GM19025 (cell line): ENCODE data around the gene ZNF521.

Experiments used
- ATAC-seq: cut with Tn5 transposase; IDR thresholded peaks from one replicate; pipeline ENCODE4 v1.9.1; 2021; ENCODE audit warnings: mild to moderate bottlenecking, low read depth, moderate library complexity; ENCODE audit not compliant: unreplicated experiment

ZNF521 gene

DNA sequence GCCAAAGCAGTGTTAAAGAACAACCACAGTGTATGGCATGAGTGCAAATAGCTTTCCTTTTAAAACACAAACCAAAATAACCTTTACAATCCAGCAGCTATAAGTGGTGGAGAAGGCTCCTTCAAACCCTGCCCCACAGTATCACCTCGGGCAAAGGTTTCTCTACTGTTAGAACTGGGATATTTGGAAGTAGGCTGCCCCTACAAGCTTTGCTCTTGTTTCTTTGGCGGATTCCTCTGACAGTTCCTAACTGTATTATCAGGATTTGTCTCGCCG is 214.8 kb downstream of the ZNF521 start:
- no peak for ATAC-seq

- no peak for ATAC-seq
Measured at GRCh38 chr18:25136416-25137196, 215.4 kb downstream of the ZNF521 start.

DNA sequence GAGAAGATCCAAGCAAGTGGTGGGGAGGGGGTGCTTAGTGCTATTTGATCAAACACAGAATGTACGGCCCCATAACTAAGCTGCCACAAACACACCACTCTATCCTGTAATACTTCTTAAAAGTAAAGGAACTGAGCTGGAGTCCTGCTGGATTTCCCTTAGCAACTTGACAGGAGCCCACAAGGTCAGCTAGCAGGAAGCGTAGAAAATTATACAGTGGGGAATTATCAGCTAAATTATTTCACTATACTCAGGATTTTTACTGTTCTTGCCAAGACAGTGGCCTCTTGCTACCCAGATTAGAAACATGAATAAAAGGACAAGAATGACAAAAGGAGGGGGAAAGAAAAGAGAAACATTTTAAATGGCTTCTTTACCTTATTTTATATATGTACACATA is 217.1 kb downstream of the ZNF521 start:
- ATAC-seq, result no peak

DNA sequence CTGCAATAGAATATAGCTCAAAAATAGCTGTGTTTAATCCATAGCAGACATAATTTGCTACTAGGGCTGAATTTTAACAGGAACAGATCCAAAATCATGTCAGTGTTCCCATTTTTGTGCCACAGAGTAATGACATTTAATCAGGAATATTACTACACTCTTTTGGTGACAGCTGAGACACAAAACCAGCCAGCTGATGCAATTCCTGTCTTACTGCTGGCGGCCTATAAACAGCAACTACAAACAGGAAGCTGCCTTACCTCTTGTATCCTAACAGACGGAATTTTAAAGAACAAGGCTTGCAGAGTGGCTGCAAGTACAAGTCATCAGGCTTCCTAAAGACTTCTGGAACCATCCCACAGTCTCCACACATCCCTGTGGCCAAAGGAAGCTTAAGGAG is 218.1 kb downstream of the ZNF521 start:
- no peak for ATAC-seq

GRCh38 chr18:25132786-25133496 is 219.0 kb downstream of the ZNF521 start:
- no peak for ATAC-seq

- ATAC-seq, result no peak
Measured at GRCh38 chr18:25126751-25127150, 225.2 kb downstream of the ZNF521 start.

DNA sequence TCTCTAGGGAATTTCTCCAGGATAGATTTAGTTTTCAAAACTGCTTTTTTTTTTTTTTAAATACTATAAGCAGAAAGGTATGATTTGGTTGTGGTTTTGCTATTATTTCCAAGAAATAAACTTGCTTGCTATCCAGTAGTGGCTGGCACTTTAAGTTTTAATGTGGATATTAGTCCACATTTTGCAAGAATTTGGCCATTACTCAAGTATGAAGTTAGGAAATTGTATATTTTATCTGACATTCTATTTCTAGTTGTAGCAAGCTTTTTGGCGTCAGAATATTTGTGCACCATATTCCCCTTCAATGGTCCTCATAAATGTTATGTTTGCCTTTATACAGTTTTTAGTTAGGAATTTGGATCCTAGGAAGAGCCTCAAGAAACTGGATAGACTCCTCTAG is 226.3 kb downstream of the ZNF521 start:
- ATAC-seq, result no peak

DNA sequence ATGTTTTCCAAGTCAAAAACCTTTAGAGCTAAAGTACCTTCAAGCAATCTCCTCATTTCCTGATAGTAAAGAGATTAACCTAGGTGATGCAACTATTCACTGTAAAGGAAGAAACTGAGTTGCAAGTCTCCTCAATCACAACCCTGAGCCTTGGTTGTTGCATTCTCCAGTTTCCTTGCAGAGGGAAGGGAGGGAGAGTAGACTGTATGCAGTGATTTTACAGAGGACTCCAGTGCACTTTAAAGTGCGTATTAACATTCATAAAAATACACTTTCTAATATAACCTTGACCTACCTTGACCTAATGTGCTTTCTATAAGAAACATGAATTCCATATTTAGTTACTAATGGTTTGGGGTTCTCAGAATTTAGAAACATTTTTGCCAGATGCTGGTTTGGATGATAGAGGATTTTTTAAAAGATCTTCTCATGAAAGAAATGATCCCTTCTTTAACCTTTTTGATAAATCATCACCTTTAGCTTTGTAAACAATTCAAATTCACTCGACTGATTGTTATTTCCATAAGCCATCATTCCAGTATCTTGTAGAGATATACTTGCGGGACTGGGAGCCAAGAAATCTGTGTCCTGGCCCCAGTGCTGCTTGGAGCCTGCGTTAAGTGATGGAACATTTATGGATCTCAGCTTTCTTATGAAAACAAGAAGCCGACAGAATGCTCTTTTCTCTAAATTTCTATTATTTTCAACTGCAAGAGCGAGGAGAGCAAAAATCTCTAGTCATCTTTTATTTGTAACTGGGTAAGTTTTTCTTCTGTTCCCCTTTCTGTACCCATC is 228.3 kb downstream of the ZNF521 start:
- no peak for ATAC-seq

- ATAC-seq, result no peak
Measured at GRCh38 chr18:25121442-25121841, 230.5 kb downstream of the ZNF521 start.

DNA sequence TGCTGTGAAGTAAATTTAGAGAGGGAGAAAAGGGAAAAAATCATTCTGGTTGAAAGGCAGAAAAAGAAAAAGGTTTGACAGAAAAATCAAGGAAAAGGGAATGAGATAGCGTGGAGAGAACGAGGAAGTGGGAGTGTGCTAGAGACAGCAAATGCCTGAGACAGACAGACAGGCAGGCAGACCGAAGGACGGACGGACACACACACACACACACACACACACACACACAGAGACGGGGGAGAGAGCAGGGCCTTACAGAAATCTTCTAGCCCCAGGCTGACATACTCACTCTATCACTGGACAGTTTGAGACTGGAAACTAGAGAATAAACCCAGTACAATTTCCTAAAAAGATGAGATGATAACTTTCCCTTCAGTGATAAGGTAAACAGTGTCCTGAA is 238.4 kb downstream of the ZNF521 start:
- no peak for ATAC-seq

DNA sequence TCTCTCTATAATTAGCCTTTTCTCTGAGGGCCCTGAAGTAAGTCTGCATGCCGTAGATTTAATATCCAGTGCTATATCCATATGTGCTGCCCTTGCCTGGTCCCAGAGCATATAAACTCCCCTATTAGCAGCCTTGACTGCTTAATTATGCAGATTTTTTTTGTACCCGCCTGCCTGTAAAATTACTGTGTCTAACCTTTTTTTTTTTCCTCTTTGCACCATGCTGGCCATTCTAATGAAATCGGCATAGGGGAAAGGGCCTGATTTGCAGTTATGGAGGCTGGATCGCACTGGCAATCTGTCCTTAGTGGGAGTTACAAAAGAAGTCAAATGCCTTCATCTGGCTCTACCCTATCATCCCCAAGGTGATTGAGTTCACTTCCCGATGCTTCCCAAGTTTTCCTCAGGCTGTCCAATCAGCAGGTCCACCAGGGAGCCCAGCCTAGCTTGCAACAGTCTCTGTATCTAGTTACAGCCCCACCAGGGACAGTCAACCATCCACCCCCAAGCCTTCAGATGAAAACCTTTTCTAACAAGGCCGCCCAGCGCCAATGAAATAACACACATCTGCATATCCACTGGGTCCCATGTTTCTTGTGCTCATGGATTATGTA is 239.0 kb downstream of the ZNF521 start:
- ATAC-seq, result no peak

DNA sequence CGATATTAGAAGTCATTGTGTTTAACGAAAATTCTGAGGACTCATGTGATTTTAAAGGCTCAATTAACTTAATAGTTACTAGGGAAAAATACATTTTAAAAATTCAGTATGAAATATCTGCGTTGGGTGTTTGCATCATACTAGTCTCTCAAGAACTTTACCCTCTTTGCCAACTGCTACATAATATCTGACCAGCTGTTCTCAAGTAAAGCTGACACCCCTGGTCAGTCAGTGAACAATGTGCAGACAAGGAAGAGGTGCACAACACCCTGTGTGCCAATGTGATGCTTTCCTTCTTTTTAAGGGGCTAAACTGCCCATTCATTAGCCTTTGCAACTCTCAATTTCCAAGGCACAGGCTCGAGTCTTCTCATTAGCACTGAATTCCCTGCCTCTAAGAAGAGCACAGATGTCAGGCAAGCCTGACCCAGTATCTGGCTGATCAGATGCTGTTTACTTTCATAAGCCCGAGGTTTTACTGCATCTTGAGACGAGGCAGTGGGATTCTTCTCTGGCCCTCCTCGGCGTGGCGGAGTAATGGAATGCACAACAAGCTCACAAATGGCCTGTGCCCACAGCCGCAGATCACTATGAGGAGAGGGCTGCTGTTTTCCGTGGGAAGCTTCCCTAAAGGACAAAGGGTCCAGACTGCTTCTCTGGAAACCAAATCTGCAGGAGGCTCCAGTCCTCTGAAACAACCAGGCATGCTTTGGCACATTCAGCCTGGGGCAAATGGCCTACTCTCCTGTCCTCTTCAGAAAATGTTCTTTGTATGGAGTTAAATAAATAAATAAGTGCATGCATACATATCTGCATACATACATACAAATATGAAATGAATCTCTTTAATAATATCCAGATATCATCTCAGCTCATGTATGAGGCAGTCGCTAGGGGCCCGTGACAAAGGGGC is 240.3 kb downstream of the ZNF521 start:
- ATAC-seq, result no peak

GRCh38 chr18:25109484-25109883 is 242.5 kb downstream of the ZNF521 start:
- ATAC-seq, result no peak

- no peak for ATAC-seq
Measured at GRCh38 chr18:25103468-25104155, 248.4 kb downstream of the ZNF521 start.

- ATAC-seq, result no peak
Measured at GRCh38 chr18:25102662-25103061, 249.3 kb downstream of the ZNF521 start.

DNA sequence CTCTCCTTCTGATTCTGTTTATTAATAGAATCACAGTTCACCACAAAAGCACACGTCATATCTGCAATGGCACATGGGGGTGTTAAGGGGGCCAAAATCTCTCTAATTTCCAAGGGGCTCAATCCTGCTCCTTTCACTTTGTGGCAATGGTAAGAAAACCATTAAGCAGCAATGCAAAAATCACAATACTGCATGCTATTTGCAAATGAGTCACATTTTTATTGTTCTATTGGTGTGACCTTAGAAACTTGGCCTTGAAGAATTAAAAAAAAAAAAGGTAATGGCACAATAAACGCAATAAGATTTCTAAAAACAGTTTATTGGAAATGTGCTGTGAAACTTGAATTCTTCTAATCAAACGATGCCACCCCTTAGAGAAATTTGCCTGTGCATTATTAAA is 251.5 kb downstream of the ZNF521 start:
- ATAC-seq, result no peak

DNA sequence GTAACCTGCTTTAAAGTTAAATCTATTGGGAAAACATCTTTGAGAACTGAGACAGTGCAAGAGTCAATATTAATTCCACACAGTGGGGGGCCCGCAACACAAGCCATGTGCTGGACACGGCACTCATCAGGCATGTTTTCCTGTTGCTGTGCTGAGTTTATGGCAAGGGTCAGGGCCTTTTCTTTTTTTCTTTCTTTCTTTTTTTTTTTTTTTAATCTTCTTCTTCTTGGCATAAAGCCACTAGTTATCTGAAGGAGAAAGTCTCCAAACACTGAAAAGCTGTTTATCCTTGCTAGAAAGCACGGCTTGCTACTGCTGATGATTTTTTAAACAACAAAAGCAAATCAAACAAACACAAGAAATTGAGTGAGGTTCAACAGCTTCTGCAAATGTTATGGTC is 252.1 kb downstream of the ZNF521 start:
- ATAC-seq, result no peak

GRCh38 chr18:25097569-25098056 is 254.4 kb downstream of the ZNF521 start:
- no peak for ATAC-seq

DNA sequence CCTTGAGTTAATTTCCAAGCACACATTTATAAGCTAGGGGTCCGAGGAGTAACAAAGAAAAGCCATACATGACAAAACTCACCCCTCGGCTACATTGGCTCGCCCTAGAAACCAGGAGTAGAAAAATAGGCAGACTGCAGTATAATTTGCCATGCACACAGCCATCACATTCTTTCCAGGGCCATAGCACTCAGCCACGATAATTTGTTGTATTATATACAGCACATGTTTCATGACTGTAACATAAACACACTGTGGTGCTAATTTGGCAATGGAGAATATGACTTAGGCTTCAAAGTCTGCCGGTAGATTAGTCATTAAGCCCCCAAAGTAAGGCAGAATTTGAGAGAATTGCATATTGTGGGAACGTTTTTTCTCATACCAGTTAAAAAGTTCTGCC is 254.9 kb downstream of the ZNF521 start:
- no peak for ATAC-seq
